Stimulated activated CD4-positive, alpha-beta T cell treated with anti-CD3 and anti-CD28 coated beads, Interleukin-2, amount 100 ng/mL, for 4 hours (primary cell): ENCODE results near the gene LRP1.

Experiments used
- DNase-seq: peaks from one replicate; pipeline ENCODE4 v3.0.0-alpha.2; 2020; ENCODE audit warnings: low read depth

Gene LRP1

GRCh38 chr12:57223191-57224165 lies 95.2 kb downstream of the LRP1 start:
- no peak for DNase-seq

DNA sequence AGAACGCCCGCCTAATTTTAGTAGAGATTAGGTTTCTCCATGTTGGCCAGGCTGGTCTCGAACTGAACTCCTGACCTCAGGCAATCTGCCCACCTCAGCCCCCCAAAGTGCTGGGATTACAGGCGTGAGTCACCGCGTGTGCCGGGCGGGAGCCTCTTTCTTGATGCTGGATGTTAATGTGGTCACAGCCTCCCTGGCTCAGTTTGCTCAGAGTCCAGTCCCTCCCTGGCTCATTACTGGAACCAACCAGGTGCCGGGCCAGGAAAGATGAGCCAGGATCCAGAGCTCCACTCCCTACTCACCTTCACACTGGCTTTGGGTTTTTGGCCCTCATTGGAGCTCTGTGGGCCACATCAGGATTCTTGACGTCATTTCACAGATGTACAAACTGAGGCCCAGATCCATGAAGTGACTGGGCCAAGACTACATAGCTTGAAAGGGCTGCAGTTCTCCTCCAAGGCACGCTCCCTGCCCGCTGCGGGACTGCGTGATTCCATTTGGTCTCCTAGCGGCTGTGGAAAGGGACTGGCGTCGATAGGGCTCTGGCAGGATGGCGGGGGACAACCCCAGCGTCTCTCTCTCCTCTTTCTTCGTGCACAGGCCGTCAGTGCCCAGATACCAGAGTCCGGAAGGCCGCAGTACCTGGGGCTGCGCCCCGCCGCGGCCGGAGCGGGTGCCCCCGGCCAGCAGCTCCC lies 96.1 kb downstream of the LRP1 start:
- no peak for DNase-seq

DNA sequence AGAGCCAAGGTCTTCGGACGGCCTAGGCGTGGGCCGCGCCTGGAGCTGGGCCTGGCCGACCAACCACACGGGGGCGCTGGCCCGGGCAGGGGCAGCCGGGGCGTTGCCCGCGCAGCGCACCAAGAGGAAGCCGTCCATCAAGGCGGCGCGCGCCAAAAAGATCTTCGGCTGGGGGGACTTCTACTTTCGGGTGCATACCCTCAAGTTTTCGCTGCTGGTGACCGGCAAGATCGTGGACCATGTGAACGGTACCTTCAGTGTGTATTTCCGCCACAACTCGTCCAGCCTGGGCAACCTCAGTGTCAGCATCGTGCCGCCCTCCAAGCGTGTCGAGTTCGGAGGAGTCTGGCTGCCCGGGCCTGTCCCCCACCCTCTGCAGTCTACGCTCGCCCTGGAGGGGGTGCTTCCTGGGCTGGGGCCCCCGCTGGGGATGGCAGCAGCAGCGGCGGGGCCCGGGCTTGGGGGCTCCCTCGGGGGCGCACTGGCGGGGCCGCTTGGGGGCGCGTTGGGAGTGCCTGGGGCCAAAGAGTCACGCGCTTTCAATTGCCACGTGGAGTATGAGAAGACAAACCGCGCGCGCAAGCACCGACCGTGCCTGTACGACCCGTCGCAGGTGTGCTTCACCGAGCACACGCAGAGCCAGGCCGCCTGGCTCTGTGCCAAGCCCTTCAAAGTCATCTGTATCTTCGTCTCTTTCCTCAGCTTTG lies 96.8 kb downstream of the LRP1 start:
- DNase-seq = peak; percentile 53

DNA sequence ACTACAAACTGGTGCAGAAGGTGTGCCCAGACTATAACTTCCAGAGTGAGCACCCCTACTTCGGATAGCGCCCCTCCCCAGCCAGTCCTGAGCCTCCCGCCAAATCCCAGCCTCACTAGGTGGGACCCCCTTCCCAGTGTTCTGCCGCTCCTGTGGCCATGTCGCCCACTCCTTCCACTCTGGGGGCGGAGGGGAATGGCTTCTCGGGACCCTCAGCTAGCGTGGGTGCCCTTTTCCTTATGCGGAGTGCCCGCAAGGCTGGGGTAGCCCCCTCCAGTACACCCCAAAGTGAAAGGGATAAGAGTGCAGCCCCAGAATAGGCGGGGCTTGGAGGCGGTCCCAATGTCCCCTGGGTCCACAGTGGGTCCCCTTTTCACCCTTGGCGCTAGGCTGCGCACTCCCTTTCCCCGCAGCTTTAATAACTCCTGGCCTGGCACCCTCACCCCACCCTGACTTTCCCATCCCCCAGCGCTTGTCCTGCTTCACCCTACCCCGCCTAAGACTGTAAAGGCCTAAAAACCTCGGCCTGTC lies 97.5 kb downstream of the LRP1 start:
- no peak for DNase-seq

- no peak for DNase-seq
These were observed 98.5 kb downstream of the LRP1 start for GRCh38 chr12:57226588-57227314.

DNA sequence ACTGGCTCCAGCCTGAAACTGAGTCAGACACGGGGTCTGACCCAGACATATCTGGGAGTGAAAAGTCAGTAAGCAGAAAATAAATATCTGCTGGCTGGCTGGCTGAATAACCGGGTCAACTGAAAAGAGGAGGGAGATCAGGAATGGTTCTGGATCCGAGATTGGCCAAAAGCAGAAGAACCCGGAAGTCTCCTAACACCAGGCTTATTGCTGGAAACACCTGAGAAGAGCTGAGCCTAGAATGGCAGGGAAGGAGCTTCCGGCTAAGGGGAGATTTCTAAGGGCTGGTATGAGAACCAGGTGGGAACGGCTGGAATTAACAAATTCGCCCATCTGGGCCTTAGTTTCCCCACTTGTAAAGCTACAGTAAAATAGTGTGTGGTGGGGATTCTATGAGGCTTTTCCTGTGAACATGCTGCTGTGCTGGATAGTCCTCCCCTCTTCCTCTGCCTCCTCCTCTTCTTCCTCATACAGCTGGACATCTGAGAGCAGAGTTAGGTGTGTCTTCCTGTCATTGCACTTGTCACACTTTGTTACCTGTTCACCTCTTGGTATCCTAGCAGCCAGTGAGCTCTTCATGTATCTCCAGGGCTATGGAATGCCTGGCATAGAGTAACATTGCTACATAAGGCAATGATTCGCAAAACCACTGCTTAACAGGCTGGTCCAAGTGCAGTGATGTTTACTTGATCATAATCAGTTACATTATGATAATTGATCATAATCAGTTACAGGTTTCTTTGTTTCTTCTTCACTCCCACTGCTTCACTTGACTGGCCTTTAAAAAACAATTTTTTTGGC lies 99.2 kb downstream of the LRP1 start:
- DNase-seq = no peak

GRCh38 chr12:57229046-57229633 lies 100.9 kb downstream of the LRP1 start:
- DNase-seq = no peak

DNA sequence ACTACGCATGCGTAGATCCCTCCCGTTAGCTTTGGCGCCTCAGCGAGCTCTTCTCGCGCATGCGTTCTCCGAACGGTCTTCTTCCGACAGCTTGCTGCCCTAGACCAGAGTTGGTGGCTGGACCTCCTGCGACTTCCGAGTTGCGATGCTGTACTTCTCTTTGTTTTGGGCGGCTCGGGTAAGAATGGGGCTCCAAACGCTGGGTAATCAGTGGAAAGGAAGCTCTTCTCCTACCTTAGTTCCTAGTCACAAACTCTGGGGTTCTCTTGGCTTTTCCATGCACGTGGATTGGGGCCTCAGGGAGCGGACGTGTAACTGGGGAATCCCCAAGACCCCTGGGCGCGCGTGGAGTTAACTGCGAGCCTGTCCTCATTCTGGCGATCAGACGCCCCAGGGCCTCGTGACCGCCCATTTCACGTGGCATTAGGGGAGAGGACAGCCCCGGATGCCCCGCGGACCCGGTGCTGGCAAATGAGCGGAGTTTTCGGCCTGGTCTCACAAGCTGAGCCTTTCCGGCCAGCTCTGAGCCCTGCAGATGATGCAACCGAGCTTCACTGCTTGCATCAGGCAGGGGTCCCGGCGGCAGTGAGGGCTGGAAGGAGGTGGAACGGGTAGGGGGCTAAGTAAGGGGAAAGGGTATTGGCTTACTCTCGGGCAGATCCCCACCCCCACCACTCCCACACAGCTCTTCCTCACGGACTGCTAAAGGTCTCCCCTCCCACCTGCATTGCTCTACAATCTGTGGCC lies 101.5 kb downstream of the LRP1 start, which contains the start of gene SHMT2:
Gene SHMT2 (plus strand): TSS at position 78 of the 747 bp plus-strand sequence. CDS start 68 bp downstream, at position 146.
- DNase-seq = peak; percentile 92

DNA sequence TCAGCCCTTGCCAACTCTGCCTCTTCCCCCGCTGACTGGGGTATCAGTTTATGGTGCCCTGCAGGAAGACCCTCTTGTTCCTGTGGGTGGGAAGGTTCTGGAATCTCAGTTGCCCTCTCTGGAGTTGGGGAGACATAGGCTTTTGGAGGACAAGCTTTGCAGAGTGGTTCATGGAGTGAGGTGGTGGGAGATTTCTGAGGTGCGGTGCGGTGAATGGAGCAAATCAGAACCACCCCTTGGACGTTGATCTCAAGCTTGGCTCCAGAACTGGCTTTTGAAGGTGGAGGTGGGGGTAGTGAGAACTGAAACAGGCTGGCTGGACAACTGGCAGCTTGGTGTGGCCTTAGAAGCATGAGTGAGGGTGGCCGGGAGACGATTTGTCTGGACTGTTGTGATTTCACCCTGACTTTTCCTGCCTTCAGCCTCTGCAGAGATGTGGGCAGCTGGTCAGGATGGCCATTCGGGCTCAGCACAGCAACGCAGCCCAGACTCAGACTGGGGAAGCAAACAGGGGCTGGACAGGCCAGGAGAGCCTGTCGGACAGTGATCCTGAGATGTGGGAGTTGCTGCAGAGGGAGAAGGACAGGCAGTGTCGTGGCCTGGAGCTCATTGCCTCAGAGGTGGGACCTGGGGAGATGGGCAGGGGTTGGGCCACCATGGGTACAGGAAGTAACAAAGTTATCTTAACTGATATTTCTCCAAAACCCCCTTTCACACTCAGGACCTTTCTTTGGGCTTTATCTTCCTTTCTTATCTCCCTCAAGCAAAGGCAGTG lies 102.3 kb downstream of the LRP1 start:
- DNase-seq = no peak

DNA sequence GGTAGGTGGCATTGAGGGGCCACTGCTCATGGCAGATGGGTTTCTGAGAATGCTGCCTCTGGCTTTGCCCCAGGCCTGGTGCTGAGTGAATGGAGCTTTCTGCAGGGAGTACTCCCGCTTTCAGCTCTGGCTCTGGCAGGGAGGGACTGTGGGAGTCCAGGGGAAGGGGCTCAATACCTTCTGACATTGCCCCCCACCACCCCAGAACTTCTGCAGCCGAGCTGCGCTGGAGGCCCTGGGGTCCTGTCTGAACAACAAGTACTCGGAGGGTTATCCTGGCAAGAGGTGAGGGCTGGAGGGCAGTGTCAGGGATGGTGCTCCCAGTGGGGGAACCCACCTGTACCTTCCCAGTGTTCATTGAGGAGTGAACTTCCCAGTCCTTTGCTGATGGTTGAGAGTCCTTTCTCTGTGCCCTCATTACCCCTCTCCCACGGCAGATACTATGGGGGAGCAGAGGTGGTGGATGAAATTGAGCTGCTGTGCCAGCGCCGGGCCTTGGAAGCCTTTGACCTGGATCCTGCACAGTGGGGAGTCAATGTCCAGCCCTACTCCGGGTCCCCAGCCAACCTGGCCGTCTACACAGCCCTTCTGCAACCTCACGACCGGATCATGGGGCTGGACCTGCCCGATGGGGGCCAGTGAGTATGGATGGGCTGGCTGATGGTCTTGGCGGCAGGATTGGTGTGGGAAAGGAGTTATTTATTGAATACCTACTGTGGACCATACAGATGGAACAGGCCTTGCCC lies 103.2 kb downstream of the LRP1 start:
- DNase-seq = no peak

GRCh38 chr12:57232156-57232756 lies 104.0 kb downstream of the LRP1 start:
- no peak for DNase-seq

GRCh38 chr12:57233357-57234232 lies 105.3 kb downstream of the LRP1 start:
- no peak for DNase-seq

GRCh38 chr12:57234233-57234570 lies 105.9 kb downstream of the LRP1 start:
- no peak for DNase-seq

GRCh38 chr12:57234571-57235016 lies 106.3 kb downstream of the LRP1 start:
- no peak for DNase-seq

DNA sequence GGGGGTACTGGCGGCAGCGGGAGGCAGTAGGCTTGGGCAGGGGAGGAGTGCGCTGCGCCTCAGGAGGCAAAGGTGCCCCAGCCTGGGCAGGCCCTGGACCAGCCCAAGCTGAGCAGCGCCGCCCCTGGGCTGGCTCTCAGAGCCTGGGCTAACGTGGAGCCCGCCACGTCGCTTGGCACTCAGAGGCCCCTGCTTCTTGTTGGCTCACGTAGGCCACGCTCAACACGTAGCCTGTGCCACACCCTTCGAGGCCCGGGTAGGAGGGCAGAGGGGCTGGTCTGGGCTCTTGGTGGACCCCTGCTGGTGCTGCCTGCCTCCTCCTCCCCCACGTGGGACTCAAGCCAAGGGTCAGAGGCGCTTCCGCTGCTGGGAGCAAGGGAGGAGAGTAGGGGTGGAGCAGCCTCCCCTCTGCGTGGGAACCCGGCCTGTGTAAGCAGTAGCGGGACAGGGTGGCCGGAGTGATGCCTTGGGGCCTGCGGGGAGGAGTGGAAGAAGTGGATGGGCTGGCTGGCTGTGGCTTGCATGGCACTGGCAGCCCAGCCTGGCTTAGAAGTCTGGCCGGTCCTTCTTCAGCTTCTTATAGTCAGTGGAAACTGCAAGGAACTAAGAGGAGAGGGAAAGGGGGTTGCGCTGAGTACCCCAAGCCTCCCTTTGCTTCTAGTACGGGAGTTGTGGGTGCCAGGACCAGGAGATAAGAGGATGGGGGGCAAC lies 106.9 kb downstream of the LRP1 start:
- DNase-seq = no peak

DNA sequence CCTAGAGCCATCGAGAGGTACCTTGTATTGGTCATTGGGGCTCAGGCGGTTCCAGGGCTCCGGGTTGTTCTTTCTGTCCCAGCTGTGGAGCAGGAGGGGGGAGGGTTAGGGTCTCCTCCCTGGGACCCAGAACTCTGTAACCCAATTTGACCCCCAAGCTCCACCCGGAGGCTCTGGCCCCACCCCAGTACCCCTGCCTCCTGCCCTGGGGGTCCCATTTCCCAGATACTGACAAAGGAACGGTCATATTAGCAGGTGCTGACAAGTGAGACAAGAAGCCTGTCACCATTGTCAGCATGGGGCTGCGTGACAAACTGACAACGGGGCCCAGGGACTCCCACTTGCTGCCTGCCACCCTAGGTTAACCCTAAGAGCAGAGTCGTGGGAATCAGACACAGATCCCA lies 107.4 kb downstream of the LRP1 start:
- no peak for DNase-seq
